Endodermal cell (in vitro differentiated cells): ENCODE measurements around the gene SLC26A8. TPM values are rescaled to one million over a fixed set of nuclear protein-coding genes. Genes with fewer than 3 reads are reported as not detected.
A peak's percentile ranks its signal among the peaks of the same experiment; 100 is the strongest.
"Not testable (repeated sequence)": the region's sequence is repeated elsewhere in the genome, so short reads cannot be mapped to it uniquely, and the experiment has no call there.

Experiments
- DNase-seq: peaks from one replicate; pipeline ENCODE4 v3.0.0-alpha.2; 2017
- H3K27ac ChIP-seq: 2 replicates; pipeline ENCODE4 v1.5.1; 2013; ENCODE audit warnings: mild to moderate bottlenecking, low read depth, low read length, moderate library complexity
- H3K27me3 ChIP-seq: 2 replicates; pipeline ENCODE4 v1.6.1; 2013; ENCODE audit warnings: mild to moderate bottlenecking, low read length, moderate library complexity; ENCODE audit not compliant: insufficient read depth, control insufficient read depth, poor library complexity, severe bottlenecking
- H3K36me3 ChIP-seq: 2 replicates; pipeline ENCODE4 v1.7.0; 2013; ENCODE audit warnings: mild to moderate bottlenecking, low read length, moderate library complexity; ENCODE audit not compliant: control insufficient read depth, insufficient read depth
- H3K4me1 ChIP-seq: one replicate; pipeline ENCODE4 v1.7.0; 2013; ENCODE audit warnings: low read length; ENCODE audit not compliant: control insufficient read depth, insufficient read depth
- H3K4me3 ChIP-seq: 2 replicates; pipeline ENCODE4 v1.5.1; 2013; ENCODE audit warnings: mild to moderate bottlenecking, low read length, moderate library complexity
- H3K9ac ChIP-seq: 2 replicates; pipeline ENCODE4 v1.6.1; 2013; ENCODE audit warnings: mild to moderate bottlenecking, low read length, moderate library complexity; ENCODE audit not compliant: poor library complexity, severe bottlenecking; ENCODE audit errors: extremely low read depth
- H3K9me3 ChIP-seq: 2 replicates; pipeline ENCODE4 v1.6.1; 2013; ENCODE audit warnings: mild to moderate bottlenecking, low read length, moderate library complexity; ENCODE audit not compliant: control insufficient read depth
- H3K27ac Mint-ChIP-seq: 2 replicates; pipeline ENCODE4 v1.8.0; 2020; ENCODE audit warnings: mixed read lengths
- H3K27me3 Mint-ChIP-seq: 2 replicates; pipeline ENCODE4 v1.8.0; 2021; ENCODE audit warnings: mild to moderate bottlenecking, mixed read lengths; ENCODE audit not compliant: insufficient read depth
- H3K36me3 Mint-ChIP-seq: 2 replicates; pipeline ENCODE4 v1.8.0; 2020; ENCODE audit warnings: low read depth, mixed read lengths
- H3K4me1 Mint-ChIP-seq: 2 replicates; pipeline ENCODE4 v1.8.0; 2020; ENCODE audit warnings: mixed read lengths
- H3K4me3 Mint-ChIP-seq: 2 replicates; pipeline ENCODE4 v1.8.0; 2020; ENCODE audit warnings: mild to moderate bottlenecking, moderate library complexity, mixed read lengths
- H3K9me3 Mint-ChIP-seq: 2 replicates; pipeline ENCODE4 v1.8.0; 2020; ENCODE audit warnings: mild to moderate bottlenecking, mixed read lengths
- CTCF ChIP-seq: fragments of 200-600 bp; sonication (generic); conservative IDR thresholded peaks from 2 replicates; pipeline ENCODE4 v1.5.0; 2021; ENCODE audit warnings: antibody characterized with exemption, mild to moderate bottlenecking
- WGBS, 2 experiments: methylation state at CpG; one replicate each; pipeline versions ENCODE4 v1.1.5 to v1.1.7; 2013; ENCODE audit warnings: missing lambda C conversion rate in 2 of 2, mixed read lengths in 1 of 2; ENCODE audit not compliant: insufficient coverage in 1 of 2, insufficient read length in 1 of 2; 5-methylcytosine and 5-hydroxymethylcytosine counted together
- total RNA-seq, 2 donors: library from RNA; stranded (reverse); fragmentation: NEBNext Ultra II Directional in 1 of 2; extraction: Animal tissue kit (Norgen Biotek cat#: 25700) in 1 of 2; gene quantifications; 2 replicates in 1 of 2; 3 replicates in 1 of 2; pipeline ENCODE4 v1.2.1, GENCODE V29; 2021

SLC26A8 gene
- total RNA-seq, 2 donors from 2014 or later = not detected

GRCh38 chr6:36000451-36000850 lies 24.0 kb downstream of the SLC26A8 start:
- Histone ChIP-seq H3K36me3 (no peaks in the 10 kb centered on the region), H3K9me3 (no peaks in the 10 kb centered on the region), H3K27ac (no peak overlapping the region), H3K27me3 (no peaks in the 10 kb centered on the region), H3K4me3 (no peak overlapping the region), H3K4me1 (no peaks in the 10 kb centered on the region), H3K9ac (no peak overlapping the region)
- no peak for DNase-seq
- H3K4me1 Mint-ChIP-seq = no peaks in the 10 kb centered on the region
- TF ChIP-seq CTCF = no peak
- WGBS, 2 experiments = 87% methylated on average over 1 of the region's 1 CpG; no CpG with 5 or more reads in 1 of the 2 experiments
- no peaks in the 10 kb centered on the region for H3K36me3 Mint-ChIP-seq
- peaks cover 4% of the 10 kb centered on the region for H3K27me3 Mint-ChIP-seq
- no peaks in the 10 kb centered on the region for H3K9me3 Mint-ChIP-seq
- no peak overlapping the region for H3K27ac Mint-ChIP-seq
- no peak overlapping the region for H3K4me3 Mint-ChIP-seq

- H3K36me3 ChIP-seq = no peaks in the 10 kb centered on the region
- H3K9me3 Mint-ChIP-seq = no peaks in the 10 kb centered on the region
- H3K4me1 Mint-ChIP-seq = no peaks in the 10 kb centered on the region
- WGBS, 2 experiments = 67 to 81% methylated on average over 1 to 3 of the region's 3 CpGs
- H3K4me3 Mint-ChIP-seq = no peak overlapping the region
- no peaks in the 10 kb centered on the region for H3K4me1 ChIP-seq
- no peaks in the 10 kb centered on the region for H3K27me3 ChIP-seq
- no peak overlapping the region for H3K9ac ChIP-seq
- H3K36me3 Mint-ChIP-seq = no peaks in the 10 kb centered on the region
- no peak overlapping the region for H3K27ac ChIP-seq
- no peaks in the 10 kb centered on the region for H3K9me3 ChIP-seq
- no peak overlapping the region for H3K27ac Mint-ChIP-seq
- TF ChIP-seq CTCF = no peak
- peaks cover 3% of the 10 kb centered on the region for H3K27me3 Mint-ChIP-seq
- DNase-seq = no peak
- no peak overlapping the region for H3K4me3 ChIP-seq
Observed at GRCh38 chr6:35993150-35993549, 31.3 kb downstream of the SLC26A8 start.

- H3K27me3 Mint-ChIP-seq, H3K27me3 ChIP-seq, H3K9me3 ChIP-seq, H3K4me1 Mint-ChIP-seq, H3K4me3 Mint-ChIP-seq, H3K27ac Mint-ChIP-seq, H3K9me3 Mint-ChIP-seq, H3K4me3 ChIP-seq, H3K27ac ChIP-seq, DNase-seq, H3K4me1 ChIP-seq, H3K9ac ChIP-seq, H3K36me3 Mint-ChIP-seq, H3K36me3 ChIP-seq: not testable (repeated sequence)
- 96 to 100% methylated on average over 1 to 9 of the region's 9 CpGs for WGBS, 2 experiments
Observed at GRCh38 chr6:35988047-35988446, 36.4 kb downstream of the SLC26A8 start.

GRCh38 chr6:35984701-35985100 lies 39.7 kb downstream of the SLC26A8 start:
- H3K4me3 ChIP-seq = no peak overlapping the region
- Mint-ChIP-seq H3K4me3 (no peak overlapping the region), H3K36me3 (no peaks in the 10 kb centered on the region), H3K9me3 (no peaks in the 10 kb centered on the region), H3K27ac (peak overlapping the region; percentile 31), H3K27me3 (no peaks in the 10 kb centered on the region), H3K4me1 (peaks cover 18% of the 10 kb centered on the region)
- peaks cover 3% of the 10 kb centered on the region for H3K4me1 ChIP-seq
- TF ChIP-seq CTCF = no peak
- no peak overlapping the region for H3K27ac ChIP-seq
- 64 to 72% methylated on average over 2 to 4 of the region's 4 CpGs for WGBS, 2 experiments
- no peak overlapping the region for H3K9ac ChIP-seq
- H3K9me3 ChIP-seq = no peaks in the 10 kb centered on the region
- no peak for DNase-seq
- no peaks in the 10 kb centered on the region for H3K36me3 ChIP-seq
- no peaks in the 10 kb centered on the region for H3K27me3 ChIP-seq
